ENCODE data around the gene CCDC102A. TPM values are rescaled to one million over a fixed set of nuclear protein-coding genes. Genes with fewer than 3 reads are reported as not detected.

Gene CCDC102A
- polyA plus RNA-seq, 3 donors = not detected

DNA sequence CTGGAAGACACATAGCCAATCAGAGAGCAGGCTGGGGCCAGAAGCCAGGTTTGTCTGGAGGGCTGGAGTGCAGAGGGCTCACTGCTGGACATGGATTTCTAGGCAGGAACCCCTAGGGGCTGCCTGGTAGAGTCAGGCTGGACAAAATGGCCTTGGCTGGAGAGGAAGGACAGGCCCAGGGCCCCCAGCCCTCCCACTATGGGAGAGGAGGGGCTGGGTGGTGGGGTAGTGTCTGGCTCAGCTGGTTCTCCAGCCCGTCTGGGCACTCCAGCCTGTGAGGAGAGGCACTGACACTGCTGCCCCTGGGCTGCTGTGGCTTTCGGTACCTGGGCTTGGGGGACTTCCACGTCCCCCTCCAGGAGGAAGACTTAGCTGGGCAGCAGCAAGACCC, 28.3 kb downstream of the CCDC102A start:
- Mint-ChIP-seq H3K4me3 (no peak overlapping the region), H3K4me1 (no peaks in the 10 kb centered on the region), H3K9me3 (no peaks in the 10 kb centered on the region), H3K27ac (no peak overlapping the region), H3K36me3 (no peaks in the 10 kb centered on the region), H3K27me3 (ENCODE audit: low read depth in 3 of 3) (peaks cover 3% of the 10 kb centered on the region in 3 donors)
- intact Hi-C loops (cut with micrococcal nuclease) = no loop called here
- Histone ChIP-seq H3K9ac (ENCODE audit: insufficient read depth, low read length, poor library complexity, severe bottlenecking) (no peak overlapping the region), H4K20me1 (ENCODE audit: insufficient read depth, low read length) (no peaks in the 10 kb centered on the region), H3K4me1 (ENCODE audit: control insufficient read depth in 1 of 2, insufficient read depth in 2 of 2, low read length in 2 of 2) (no peaks in the 10 kb centered on the region), H2AFZ (ENCODE audit: insufficient read depth, low read depth, low read length, poor library complexity, severe bottlenecking) (no peak overlapping the region), H3K4me2 (replicated peaks; ENCODE audit: extremely low read depth, low read length, poor library complexity, severe bottlenecking) (no peak overlapping the region), H3K4me3 (replicated peaks in 1 of 3; ENCODE audit: low read depth in 2 of 3, low read length in 3 of 3) (no peak overlapping the region), H3K36me3 (replicated peaks in 1 of 2; ENCODE audit: control insufficient read depth in 1 of 2, insufficient read depth in 2 of 2, low read length in 2 of 2) (no peaks in the 10 kb centered on the region), H3K9me3 (replicated peaks in 1 of 2; ENCODE audit: control insufficient read depth in 1 of 2, insufficient read depth in 1 of 2, low read length in 2 of 2) (no peaks in the 10 kb centered on the region), H3K27me3 (ENCODE audit: control insufficient read depth in 2 of 2, insufficient read depth in 2 of 2, low read length in 2 of 2) (no peaks in the 10 kb centered on the region), H3K79me2 (ENCODE audit: insufficient read depth, low read length) (no peaks in the 10 kb centered on the region), H3K27ac (ENCODE audit: low read depth in 1 of 2, low read length in 2 of 2) (no peak overlapping the region)
- TF ChIP-seq, protein P1, sequence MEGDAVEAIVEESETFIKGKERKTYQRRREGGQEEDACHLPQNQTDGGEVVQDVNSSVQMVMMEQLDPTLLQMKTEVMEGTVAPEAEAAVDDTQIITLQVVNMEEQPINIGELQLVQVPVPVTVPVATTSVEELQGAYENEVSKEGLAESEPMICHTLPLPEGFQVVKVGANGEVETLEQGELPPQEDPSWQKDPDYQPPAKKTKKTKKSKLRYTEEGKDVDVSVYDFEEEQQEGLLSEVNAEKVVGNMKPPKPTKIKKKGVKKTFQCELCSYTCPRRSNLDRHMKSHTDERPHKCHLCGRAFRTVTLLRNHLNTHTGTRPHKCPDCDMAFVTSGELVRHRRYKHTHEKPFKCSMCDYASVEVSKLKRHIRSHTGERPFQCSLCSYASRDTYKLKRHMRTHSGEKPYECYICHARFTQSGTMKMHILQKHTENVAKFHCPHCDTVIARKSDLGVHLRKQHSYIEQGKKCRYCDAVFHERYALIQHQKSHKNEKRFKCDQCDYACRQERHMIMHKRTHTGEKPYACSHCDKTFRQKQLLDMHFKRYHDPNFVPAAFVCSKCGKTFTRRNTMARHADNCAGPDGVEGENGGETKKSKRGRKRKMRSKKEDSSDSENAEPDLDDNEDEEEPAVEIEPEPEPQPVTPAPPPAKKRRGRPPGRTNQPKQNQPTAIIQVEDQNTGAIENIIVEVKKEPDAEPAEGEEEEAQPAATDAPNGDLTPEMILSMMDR (IDR thresholded peaks at IDR 0.05) = no peak
- WGBS (ENCODE audit: insufficient coverage) = 93% methylated on average over 3 of the region's 3 CpGs
- no peak for DNase-seq

DNA sequence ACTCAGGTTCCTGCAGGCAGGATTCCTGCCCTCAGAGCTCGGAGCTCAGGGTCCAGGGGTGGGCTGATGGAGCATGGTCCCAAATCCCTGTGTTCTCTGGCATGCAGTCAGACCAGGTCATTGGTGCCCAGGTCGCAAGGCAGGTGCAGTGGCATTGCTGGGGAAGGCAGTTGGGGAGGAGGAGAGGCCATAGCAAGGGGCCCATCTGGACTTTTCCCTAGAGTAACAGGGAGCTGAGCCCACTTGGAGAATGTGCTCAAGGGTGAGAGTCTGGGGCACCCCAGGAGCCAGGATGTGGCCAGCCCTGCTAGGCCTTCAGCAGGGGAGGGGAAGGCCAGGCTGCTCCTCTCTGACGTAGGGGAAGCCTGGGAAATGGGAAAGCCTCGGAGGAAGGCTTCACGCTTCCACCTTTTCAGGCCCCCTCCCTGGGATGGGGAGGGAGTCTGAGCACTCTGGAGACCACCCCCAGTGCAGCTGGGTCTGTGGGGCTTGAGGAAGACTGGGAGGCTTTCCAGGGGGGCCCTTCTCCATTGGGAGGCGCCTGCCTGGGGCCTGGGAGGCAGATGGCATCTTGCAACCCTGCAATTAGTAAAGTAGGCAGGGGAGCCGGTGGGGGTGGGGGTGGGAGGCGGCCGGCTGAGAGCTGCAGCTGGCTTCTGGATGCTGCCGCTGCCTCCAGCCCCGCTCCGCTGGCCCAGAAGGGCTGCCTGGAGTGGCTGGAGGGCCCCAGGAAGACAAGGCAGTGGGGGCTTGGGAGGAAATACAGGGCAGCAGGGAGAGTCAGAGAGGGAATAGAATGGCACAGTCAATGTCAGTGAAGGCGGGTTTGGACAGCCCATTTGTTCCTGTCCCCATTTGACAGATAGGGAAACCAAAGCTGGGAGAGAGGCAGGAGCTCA, 29.0 kb downstream of the CCDC102A start:
- H3K27me3 ChIP-seq (ENCODE audit: control insufficient read depth in 2 of 2, insufficient read depth in 2 of 2, low read length in 2 of 2) = no peaks in the 10 kb centered on the region
- no peaks in the 10 kb centered on the region for H3K4me1 Mint-ChIP-seq
- H3K36me3 Mint-ChIP-seq = no peaks in the 10 kb centered on the region
- no peak for DNase-seq
- no peak overlapping the region for H2AFZ ChIP-seq (ENCODE audit: insufficient read depth, low read depth, low read length, poor library complexity, severe bottlenecking)
- TF ChIP-seq, protein P1 (IDR thresholded peaks at IDR 0.05) = no peak
- no peak overlapping the region for H3K4me3 ChIP-seq (replicated peaks in 1 of 3; ENCODE audit: low read depth in 2 of 3, low read length in 3 of 3)
- no peak overlapping the region for H3K27ac Mint-ChIP-seq
- no peak overlapping the region for H3K4me2 ChIP-seq (replicated peaks; ENCODE audit: extremely low read depth, low read length, poor library complexity, severe bottlenecking)
- no peaks in the 10 kb centered on the region for H4K20me1 ChIP-seq (ENCODE audit: insufficient read depth, low read length)
- intact Hi-C loops (cut with micrococcal nuclease) = no loop called here
- H3K9ac ChIP-seq (ENCODE audit: insufficient read depth, low read length, poor library complexity, severe bottlenecking) = no peak overlapping the region
- 77% methylated on average over 10 of the region's 13 CpGs for WGBS (ENCODE audit: insufficient coverage)
- H3K9me3 ChIP-seq (replicated peaks in 1 of 2; ENCODE audit: control insufficient read depth in 1 of 2, insufficient read depth in 1 of 2, low read length in 2 of 2) = no peaks in the 10 kb centered on the region
- H3K27ac ChIP-seq (ENCODE audit: low read depth in 1 of 2, low read length in 2 of 2) = no peak overlapping the region
- H3K4me3 Mint-ChIP-seq = no peak overlapping the region
- H3K4me1 ChIP-seq (ENCODE audit: control insufficient read depth in 1 of 2, insufficient read depth in 2 of 2, low read length in 2 of 2) = no peaks in the 10 kb centered on the region
- no peaks in the 10 kb centered on the region for H3K36me3 ChIP-seq (replicated peaks in 1 of 2; ENCODE audit: control insufficient read depth in 1 of 2, insufficient read depth in 2 of 2, low read length in 2 of 2)
- peaks cover 3% of the 10 kb centered on the region in 3 donors for H3K27me3 Mint-ChIP-seq (ENCODE audit: low read depth in 3 of 3)
- no peaks in the 10 kb centered on the region for H3K79me2 ChIP-seq (ENCODE audit: insufficient read depth, low read length)
- no peaks in the 10 kb centered on the region for H3K9me3 Mint-ChIP-seq
